ENCODE results near the gene YIF1A. TPM values are rescaled to one million over a fixed set of nuclear protein-coding genes. Genes with fewer than 3 reads are reported as not detected.

The YIF1A gene
- total RNA-seq, result 45.4 and 53.0 TPM in 2 replicates

GRCh38 chr11:66288671-66289547, at the start of gene YIF1A:
Gene YIF1A (minus strand): TSS chr11:66289143. CDS start chr11:66288985, 158 bp downstream.
- intact Hi-C loops (cut with micrococcal nuclease), result loop anchor here (1.0 to 10.0 kb wide), 4 partner anchors 21 to 574 kb away; partner anchors contain the start of genes BRMS1, KAT5 and RAB1B

GRCh38 chr11:66337103-66337899, 48.4 kb upstream of the YIF1A start:
- intact Hi-C loops (cut with micrococcal nuclease), result no loop called here

- intact Hi-C loops (cut with micrococcal nuclease), result no loop called here
Observed at GRCh38 chr11:66336234-66337102, 47.5 kb upstream of the YIF1A start, which contains the start of gene RIN1. Gene RIN1 (minus strand): TSS chr11:66336434. CDS start chr11:66336402, 32 bp downstream.

- intact Hi-C loops (cut with micrococcal nuclease), result no loop called here
Observed at GRCh38 chr11:66335531-66336233, 46.7 kb upstream of the YIF1A start.

- intact Hi-C loops (cut with micrococcal nuclease), result no loop called here
Observed at GRCh38 chr11:66334605-66335442, 45.9 kb upstream of the YIF1A start.

- intact Hi-C loops (cut with micrococcal nuclease), result no loop called here
Observed at GRCh38 chr11:66333896-66334604, 45.1 kb upstream of the YIF1A start.

GRCh38 chr11:66333220-66333877, 44.4 kb upstream of the YIF1A start:
- intact Hi-C loops (cut with micrococcal nuclease), result no loop called here

GRCh38 chr11:66332371-66333219, 43.7 kb upstream of the YIF1A start:
- intact Hi-C loops (cut with micrococcal nuclease), result no loop called here

DNA sequence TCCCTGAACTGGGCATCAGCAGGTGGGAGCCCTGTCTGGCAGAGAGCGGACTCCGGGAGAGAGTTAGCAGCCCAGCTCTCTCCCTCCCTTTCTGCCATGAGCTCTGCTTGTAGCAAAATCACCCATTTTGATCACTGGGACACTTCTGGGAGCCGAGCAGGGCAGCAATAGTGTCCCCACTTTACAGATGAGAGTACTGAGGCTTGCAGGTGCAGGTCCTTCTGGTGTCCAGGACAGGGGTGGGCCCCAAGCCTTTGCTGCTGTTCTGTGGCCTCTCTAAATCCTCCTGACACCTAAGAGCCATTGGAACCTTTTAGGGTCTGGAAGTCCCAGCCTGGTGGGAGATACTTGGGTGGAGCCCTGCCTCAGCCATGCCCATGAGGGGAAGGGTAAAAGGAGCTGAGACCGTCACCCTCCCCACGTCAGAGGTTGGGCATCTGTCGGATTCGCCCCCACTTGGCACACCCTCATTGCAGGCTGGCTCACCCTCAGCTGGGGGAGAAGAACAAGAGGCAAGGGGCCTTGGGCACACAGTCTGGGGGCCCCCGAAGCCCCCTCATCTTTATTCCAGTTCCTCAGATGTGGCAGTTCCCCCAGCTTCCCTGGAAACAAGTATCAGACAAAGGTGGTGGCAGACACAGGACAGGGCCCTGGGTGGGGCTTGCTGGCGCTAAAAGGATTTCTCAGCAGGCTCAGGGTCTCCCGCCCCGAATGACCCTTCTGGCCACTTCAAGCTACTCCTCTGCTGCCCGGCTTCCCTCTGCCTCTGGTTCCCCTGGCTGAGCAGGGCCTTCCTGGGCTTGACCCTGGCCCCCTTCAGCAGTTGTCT, 42.8 kb upstream of the YIF1A start:
- intact Hi-C loops (cut with micrococcal nuclease), result no loop called here

DNA sequence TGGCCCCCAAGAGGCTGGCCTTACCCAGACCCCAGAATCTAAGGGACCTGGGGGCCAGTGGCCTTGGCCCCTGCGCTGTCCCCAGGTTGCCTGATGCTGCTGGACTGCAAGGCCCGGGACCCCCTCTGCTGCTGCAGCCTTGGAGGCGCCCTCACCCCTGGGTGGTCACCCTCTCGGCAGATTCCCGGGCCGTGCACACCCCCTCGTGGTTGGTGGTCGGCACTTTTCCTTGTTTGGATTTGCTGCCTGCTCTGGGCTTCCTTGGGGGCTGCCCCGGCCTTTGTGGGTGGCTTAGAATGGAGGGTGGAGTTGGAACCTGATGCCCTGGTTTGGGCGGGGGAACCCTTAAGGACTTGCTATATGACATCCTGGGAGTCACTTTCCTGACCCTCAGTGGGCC, 42.0 kb upstream of the YIF1A start:
- intact Hi-C loops (cut with micrococcal nuclease), result no loop called here

- intact Hi-C loops (cut with micrococcal nuclease), result no loop called here
Observed at GRCh38 chr11:66329165-66329673, 40.3 kb upstream of the YIF1A start.

GRCh38 chr11:66328302-66329144, 39.6 kb upstream of the YIF1A start:
- intact Hi-C loops (cut with micrococcal nuclease), result loop anchor here (1.0 kb wide), 1 partner anchor 16 kb away; no protein-coding TSS in a partner anchor

DNA sequence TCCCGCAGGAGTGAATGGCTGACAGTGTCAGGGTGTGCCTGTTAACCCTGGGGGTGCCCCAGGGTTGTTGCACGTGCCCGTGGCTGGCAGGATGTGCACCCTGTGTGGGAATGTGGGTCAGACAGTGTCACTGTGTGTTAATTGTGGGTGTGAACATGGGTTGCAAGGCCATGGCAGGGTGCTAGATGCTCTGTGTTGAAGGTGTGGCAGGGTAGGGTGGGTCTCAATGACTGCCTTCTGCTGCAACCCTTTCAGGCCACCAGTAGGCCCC, 39.0 kb upstream of the YIF1A start:
- intact Hi-C loops (cut with micrococcal nuclease), result loop anchor here (1.0 kb wide), 1 partner anchor 16 kb away; no protein-coding TSS in a partner anchor

DNA sequence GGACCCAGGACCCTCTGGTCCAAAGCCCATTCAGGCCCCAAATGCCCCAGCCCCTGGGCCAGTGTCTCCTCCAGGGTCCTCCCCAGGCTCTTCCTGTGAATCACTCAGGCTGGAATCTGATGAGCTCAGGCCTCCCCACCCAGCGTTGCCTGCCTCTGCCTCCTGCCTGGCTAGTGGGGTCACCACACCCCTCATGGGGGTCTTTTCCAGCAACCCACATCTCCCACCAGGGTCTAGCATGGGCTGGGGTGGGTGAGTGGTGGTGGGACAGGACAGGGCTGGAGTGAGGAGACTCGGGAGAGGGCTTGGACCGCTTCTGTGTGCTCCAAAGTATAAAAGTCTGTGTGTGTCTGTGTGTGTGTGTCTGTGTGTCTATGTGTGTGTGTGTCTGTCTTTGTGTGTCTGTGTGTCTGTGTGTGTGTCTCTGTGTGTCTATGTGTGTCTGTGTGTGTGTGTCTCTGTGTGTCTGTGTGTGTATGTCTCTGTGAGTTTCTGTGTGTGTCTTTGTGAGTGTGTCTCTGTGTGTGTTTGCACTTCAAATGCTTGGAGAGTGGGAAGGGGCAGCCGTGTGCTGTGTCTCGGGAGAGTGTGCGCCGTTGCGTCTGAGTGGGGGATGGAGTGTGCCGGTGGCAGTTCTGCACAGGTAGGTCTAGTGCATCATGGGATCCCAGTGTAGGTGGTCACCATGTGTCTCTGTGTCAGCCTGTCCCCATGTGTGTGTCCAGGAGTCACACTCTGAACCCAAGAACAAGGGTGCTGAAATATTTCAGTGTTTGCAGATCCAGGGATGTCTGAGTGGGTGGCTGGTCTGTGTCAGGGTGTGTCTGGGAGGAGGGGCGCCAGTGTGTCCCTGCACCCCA, 38.5 kb upstream of the YIF1A start:
- intact Hi-C loops (cut with micrococcal nuclease), result loop anchor here (1.0 kb wide), 1 partner anchor 15 kb away; no protein-coding TSS in a partner anchor
